Activated CD4-positive, CD25-positive, alpha-beta regulatory T cell treated with anti-CD3 and anti-CD28 coated beads, Interleukin-2, amount 50 U/mL, for 24 hours (primary cell): ENCODE data around the gene PPIL4.
A peak's percentile ranks its signal among the peaks of the same experiment; 100 is the strongest.

Experiments used
- ATAC-seq, 2 donors: fragments of 150-1000 bp; cut with Tn5 transposase; one replicate each; pipeline ENCODE4 v1.10.0; 2021; ENCODE audit warnings: mild to moderate bottlenecking in 1 of 2, moderate library complexity in 1 of 2

The PPIL4 gene

GRCh38 chr6:149545754-149546471 is at the start of gene PPIL4:
PPIL4 (minus strand) TSS chr6:149546043; CDS start chr6:149546005, 38 bp downstream.
- peak; percentile 88 to 93 for ATAC-seq

GRCh38 chr6:149593408-149593807 is 47.6 kb upstream of the PPIL4 start:
- no peak for ATAC-seq

- no peak for ATAC-seq
Observed at GRCh38 chr6:149592983-149593382, 47.1 kb upstream of the PPIL4 start.

- no peak for ATAC-seq
Observed at GRCh38 chr6:149586149-149586548, 40.3 kb upstream of the PPIL4 start.

- no peak for ATAC-seq
Observed at GRCh38 chr6:149581349-149581748, 35.5 kb upstream of the PPIL4 start.

GRCh38 chr6:149580880-149581279 is 35.0 kb upstream of the PPIL4 start:
- ATAC-seq, result no peak

GRCh38 chr6:149567945-149568585 is 22.2 kb upstream of the PPIL4 start:
- ATAC-seq, result no peak

- ATAC-seq, result no peak
Observed at GRCh38 chr6:149567194-149567586, 21.3 kb upstream of the PPIL4 start.

- ATAC-seq, result peak; percentile 4 to 11
Observed at GRCh38 chr6:149566410-149567193, 20.8 kb upstream of the PPIL4 start.

GRCh38 chr6:149565527-149566409 is 19.9 kb upstream of the PPIL4 start, which contains the start of gene GINM1:
GINM1 (plus strand) TSS chr6:149566375; CDS start chr6:149566415, 40 bp downstream.
- peak; percentile 82 to 84 for ATAC-seq

GRCh38 chr6:149563928-149564325 is 18.1 kb upstream of the PPIL4 start:
- ATAC-seq, result no peak

- no peak for ATAC-seq
Observed at GRCh38 chr6:149563203-149563927, 17.5 kb upstream of the PPIL4 start.

- ATAC-seq, result peak in 1 of 2 donors; percentile 25
Observed at GRCh38 chr6:149560736-149561135, 14.9 kb upstream of the PPIL4 start.

GRCh38 chr6:149559389-149559788 is 13.5 kb upstream of the PPIL4 start:
- ATAC-seq, result no peak

- no peak for ATAC-seq
Observed at GRCh38 chr6:149558029-149558428, 12.2 kb upstream of the PPIL4 start.

GRCh38 chr6:149551920-149552319 is 6.1 kb upstream of the PPIL4 start:
- ATAC-seq, result no peak

- peak; percentile 50 for ATAC-seq
Observed at GRCh38 chr6:149545258-149545753, 537 bp downstream of the PPIL4 start.

- ATAC-seq, result no peak
Observed at GRCh38 chr6:149544646-149545257, 1.1 kb downstream of the PPIL4 start.

GRCh38 chr6:149541139-149541538 is 4.7 kb downstream of the PPIL4 start:
- ATAC-seq, result no peak

GRCh38 chr6:149534742-149535141 is 11.1 kb downstream of the PPIL4 start:
- ATAC-seq, result peak in 1 of 2 donors; percentile 64

- no peak for ATAC-seq
Observed at GRCh38 chr6:149529650-149530049, 16.2 kb downstream of the PPIL4 start.
